H1 (cell line): ENCODE measurements around the gene CPNE4. TPM values are rescaled to one million over a fixed set of nuclear protein-coding genes. Genes with fewer than 3 reads are reported as not detected.

Experiments used
- CTCF ChIA-PET: fragments of 300-600 bp; sonication (Branson Sonifier 250); formaldehyde crosslinking; loops from one replicate; lab custom pipeline; 2021; ENCODE audit not compliant: partially characterized antibody; lab: Charles Lee
- POLR2A ChIA-PET: fragments of 300-600 bp; sonication (Branson Sonifier 250); formaldehyde crosslinking; loops from one replicate; lab custom pipeline; 2021; ENCODE audit warnings: inconsistent platforms; ENCODE audit not compliant: partially characterized antibody; lab: Charles Lee
- DNase-seq, 2 experiments: peaks; one replicate each; pipeline versions ENCODE4 v3.0.0 to v3.0.0-alpha.2; 2010 to 2022; ENCODE audit warnings: low spot score in 2 of 2, low read depth in 1 of 2, mixed read lengths in 1 of 2
- FAIRE-seq: peaks from 2 replicates; lab custom pipeline; 2011; peaks lifted over from hg19 to GRCh38; lab: Jason Lieb, UNC
- H2AFZ ChIP-seq: 2 replicates; pipeline ENCODE4 v1.8.1; 2012; ENCODE audit warnings: low read length, inconsistent platforms
- H2AK5ac ChIP-seq: 2 replicates; pipeline ENCODE4 v1.6.1; 2013; ENCODE audit warnings: low read depth, low read length
- H2BK120ac ChIP-seq: replicated peaks from 2 replicates; pipeline ENCODE3; 2013; ENCODE audit warnings: low read depth, low read length, inconsistent platforms
- H2BK12ac ChIP-seq: 2 replicates; pipeline ENCODE4 v1.6.1; 2013; ENCODE audit warnings: low read depth, low read length
- H2BK15ac ChIP-seq: 2 replicates; pipeline ENCODE4 v1.6.1; 2013; ENCODE audit warnings: low read length
- H2BK20ac ChIP-seq: 2 replicates; pipeline ENCODE4 v1.6.1; 2013; ENCODE audit warnings: low read length
- H2BK5ac ChIP-seq: 2 replicates; pipeline ENCODE4 v1.6.1; 2013; ENCODE audit warnings: low read depth, low read length
- H3K14ac ChIP-seq: 2 replicates; pipeline ENCODE4 v1.6.1; 2013; ENCODE audit warnings: inconsistent platforms; ENCODE audit not compliant: insufficient read length
- H3K18ac ChIP-seq: 2 replicates; pipeline ENCODE4 v1.6.1; 2013; ENCODE audit warnings: low read length; ENCODE audit errors: extremely low read depth
- H3K23ac ChIP-seq: 2 replicates; pipeline ENCODE4 v1.6.1; 2013; ENCODE audit warnings: inconsistent platforms; ENCODE audit not compliant: insufficient read length
- H3K23me2 ChIP-seq: 2 replicates; pipeline ENCODE4 v1.6.1; 2013; ENCODE audit warnings: low read depth, low read length
- H3K27ac ChIP-seq: 2 replicates; pipeline ENCODE4 v1.6.1; 2011; ENCODE audit warnings: low read depth, low read length, inconsistent platforms
- H3K27me3 ChIP-seq, 4 experiments: replicated peaks in 1 of 4; 1 replicate in 1 of 4; 2 replicates in 3 of 4; pipeline versions ENCODE4 v1.6.1 to v1.8.1; 2011 to 2013; ENCODE audit warnings: low read length in 3 of 4, mild to moderate bottlenecking in 3 of 4, inconsistent platforms in 2 of 4, mixed read lengths in 2 of 4, moderate library complexity in 1 of 4; ENCODE audit not compliant: control insufficient read depth in 3 of 4, insufficient read depth in 3 of 4; ENCODE audit errors: extremely low read depth in 1 of 4
- H3K36me3 ChIP-seq, 4 experiments: 2 replicates each; pipeline versions ENCODE4 v1.6.1 to v1.8.1; 2011 to 2013; ENCODE audit warnings: mild to moderate bottlenecking in 4 of 4, low read length in 3 of 4, moderate library complexity in 2 of 4, control low read depth in 1 of 4, inconsistent platforms in 1 of 4; ENCODE audit not compliant: insufficient read depth in 4 of 4, control insufficient read depth in 2 of 4
- H3K4ac ChIP-seq: replicated peaks from 2 replicates; pipeline ENCODE3; 2013; ENCODE audit warnings: low read length, low read depth, mixed read lengths, inconsistent platforms; ENCODE audit not compliant: insufficient read length
- H3K4me1 ChIP-seq, 4 experiments: replicated peaks in 1 of 4; 1 replicate in 1 of 4; 2 replicates in 3 of 4; pipeline versions ENCODE4 v1.6.1 to v1.8.1; 2011 to 2013; ENCODE audit warnings: low read length in 3 of 4, inconsistent platforms in 2 of 4, mixed read lengths in 1 of 4; ENCODE audit not compliant: insufficient read depth in 4 of 4, control insufficient read depth in 3 of 4
- H3K4me2 ChIP-seq, 2 experiments: 2 replicates each; pipeline versions ENCODE4 v1.6.1 to v1.8.1; 2011 to 2013; ENCODE audit warnings: low read depth in 2 of 2, low read length in 2 of 2, control low read depth in 1 of 2, inconsistent platforms in 1 of 2, mild to moderate bottlenecking in 1 of 2; ENCODE audit not compliant: insufficient read depth in 1 of 2
- H3K4me3 ChIP-seq, 4 experiments: fragments of 200-600, 300-600 bp in 1 of 4; sonication (generic), shearing (Covaris generic), sonication (Bioruptor Twin) in 1 of 4; 2 replicates each; pipeline versions ENCODE4 v1.5.1 to v1.8.1; 2011 to 2016; ENCODE audit warnings: low read length in 4 of 4, low read depth in 3 of 4, control low read depth in 2 of 4, inconsistent platforms in 2 of 4, mild to moderate bottlenecking in 2 of 4, mixed read lengths in 1 of 4, moderate library complexity in 1 of 4; ENCODE audit not compliant: insufficient read depth in 2 of 4; ENCODE audit errors: extremely low read depth in 1 of 4
- H3K56ac ChIP-seq: replicated peaks from 2 replicates; pipeline ENCODE3; 2013; ENCODE audit warnings: low read depth, mild to moderate bottlenecking, mixed read lengths, low read length, inconsistent platforms; ENCODE audit not compliant: insufficient read length
- H3K79me1 ChIP-seq: 2 replicates; pipeline ENCODE4 v1.6.1; 2013; ENCODE audit warnings: low read depth, low read length, control low read depth
- H3K79me2 ChIP-seq, 2 experiments: 2 replicates each; pipeline versions ENCODE4 v1.6.1 to v1.8.1; 2012 to 2013; ENCODE audit warnings: low read length in 2 of 2, mild to moderate bottlenecking in 2 of 2, inconsistent platforms in 1 of 2; ENCODE audit not compliant: insufficient read depth in 2 of 2, control insufficient read depth in 1 of 2
- H3K9ac ChIP-seq, 4 experiments: replicated peaks in 1 of 4; 1 replicate in 1 of 4; 2 replicates in 3 of 4; pipeline versions ENCODE4 v1.6.1 to v1.8.1; 2011 to 2013; ENCODE audit warnings: low read depth in 3 of 4, low read length in 3 of 4, control low read depth in 2 of 4, mild to moderate bottlenecking in 2 of 4, moderate library complexity in 2 of 4, inconsistent platforms in 1 of 4; ENCODE audit errors: extremely low read depth in 1 of 4
- H3K9me3 ChIP-seq, 2 experiments: 2 replicates each; pipeline versions ENCODE4 v1.6.1 to v1.8.1; 2012 to 2013; ENCODE audit warnings: mild to moderate bottlenecking in 2 of 2, moderate library complexity in 2 of 2, control low read depth in 1 of 2, inconsistent platforms in 1 of 2, low read depth in 1 of 2, low read length in 1 of 2, mixed read lengths in 1 of 2; ENCODE audit not compliant: insufficient read depth in 2 of 2
- H4K20me1 ChIP-seq, 2 experiments: replicated peaks in 1 of 2; 2 replicates each; pipeline versions ENCODE3 to v1.8.1; 2011 to 2013; ENCODE audit warnings: inconsistent platforms in 2 of 2, low read length in 2 of 2, mild to moderate bottlenecking in 1 of 2; ENCODE audit not compliant: insufficient read depth in 2 of 2, control insufficient read depth in 1 of 2
- H4K5ac ChIP-seq: 2 replicates; pipeline ENCODE4 v1.6.1; 2013; ENCODE audit warnings: low read length, low read depth, mixed read lengths, inconsistent platforms; ENCODE audit not compliant: insufficient read length
- H4K8ac ChIP-seq: 2 replicates; pipeline ENCODE4 v1.8.0; 2013; ENCODE audit warnings: mild to moderate bottlenecking, moderate library complexity, low read length, inconsistent platforms; ENCODE audit not compliant: insufficient read depth; ENCODE audit errors: extremely low read depth
- H4K91ac ChIP-seq: replicated peaks from 2 replicates; pipeline ENCODE3; 2013; ENCODE audit warnings: low read length, mixed read lengths, inconsistent platforms; ENCODE audit not compliant: insufficient read length
- ATF3 ChIP-seq: IDR thresholded peaks from 2 replicates; pipeline ENCODE4 v1.6.1; 2011; ENCODE audit warnings: low read depth, mild to moderate bottlenecking, low read length; ENCODE audit not compliant: insufficient read depth
- BACH1 ChIP-seq: IDR thresholded peaks from 2 replicates; pipeline ENCODE4 v1.6.1; 2012; ENCODE audit warnings: low read length, improper control_type of control experiment
- E2F6 ChIP-seq: IDR thresholded peaks from 2 replicates; pipeline ENCODE4 v1.6.1; 2012; ENCODE audit warnings: inconsistent platforms
- FOSL1 ChIP-seq: IDR thresholded peaks from 2 replicates; pipeline ENCODE4 v1.6.1; 2011; ENCODE audit warnings: mild to moderate bottlenecking, low read depth, low read length, moderate library complexity; ENCODE audit not compliant: insufficient read depth
- GABPA ChIP-seq: IDR thresholded peaks from 2 replicates; pipeline ENCODE4 v1.6.1; 2011; ENCODE audit warnings: mild to moderate bottlenecking, low read length, moderate library complexity, borderline replicate concordance; ENCODE audit not compliant: insufficient read depth
- JUND ChIP-seq: IDR thresholded peaks from 2 replicates; pipeline ENCODE4 v1.6.1; 2011; ENCODE audit warnings: mild to moderate bottlenecking, improper control_type of control experiment, low read length
- KDM1A ChIP-seq: fragments of 200-600, 300-600 bp; sonication (generic); IDR thresholded peaks from 2 replicates; pipeline ENCODE4 v1.7.1; 2016; ENCODE audit warnings: mild to moderate bottlenecking, low read length, borderline replicate concordance
- KDM4A ChIP-seq: IDR thresholded peaks from one replicate; pipeline ENCODE4 v1.7.1; 2012; ENCODE audit warnings: low read depth, mild to moderate bottlenecking, moderate library complexity, low read length, inconsistent platforms; ENCODE audit not compliant: severe bottlenecking
- RFX5 ChIP-seq: IDR thresholded peaks from 2 replicates; pipeline ENCODE4 v1.6.1; 2011; ENCODE audit warnings: low read depth, low read length, improper control_type of control experiment, borderline replicate concordance
- RNF2 ChIP-seq: fragments of 200-900, 300-1000 bp; sonication (generic); IDR thresholded peaks from 2 replicates; pipeline ENCODE4 v1.7.1; 2016; ENCODE audit warnings: borderline replicate concordance, low read depth, mild to moderate bottlenecking, antibody characterized with exemption, low read length; ENCODE audit not compliant: poor library complexity, severe bottlenecking; ENCODE audit errors: missing control alignments
- SIX5 ChIP-seq: IDR thresholded peaks from 2 replicates; pipeline ENCODE4 v1.6.1; 2011; ENCODE audit warnings: mild to moderate bottlenecking, low read depth, low read length
- SP2 ChIP-seq: IDR thresholded peaks from 2 replicates; pipeline ENCODE4 v1.6.1; 2012; ENCODE audit warnings: mild to moderate bottlenecking, low read length, inconsistent platforms
- SP4 ChIP-seq: IDR thresholded peaks from 2 replicates; pipeline ENCODE4 v1.6.1; 2012; ENCODE audit warnings: low read length, inconsistent platforms
- ZNF274 ChIP-seq: IDR thresholded peaks from 2 replicates; pipeline ENCODE4 v1.7.0; 2012; ENCODE audit warnings: low read length, borderline replicate concordance; ENCODE audit errors: extremely low read depth
- WGBS, 2 experiments: shearing (Covaris generic) in 1 of 2; methylation state at CpG; one replicate each; pipeline versions ENCODE4 v1.1.6 to v1.1.7; 2013 to 2015; ENCODE audit warnings: low lambda C conversion rate in 2 of 2, mixed read lengths in 2 of 2, inconsistent platforms in 1 of 2, low coverage in 1 of 2, missing lambda C conversion rate in 1 of 2; ENCODE audit not compliant: insufficient replicate concordance in 2 of 2, insufficient coverage in 1 of 2, insufficient read length in 1 of 2; ENCODE audit errors: extremely low coverage in 1 of 2, missing lambda C conversion rate in 1 of 2; 5-methylcytosine and 5-hydroxymethylcytosine counted together
- polyA plus RNA-seq, 7 experiments: library from polyadenylated mRNA; depleted of rRNA in 3 of 7; stranded (reverse) in 5 of 7; unstranded in 2 of 7; fragments of >200 nt in 5 of 7; fragments of 200-250 nt in 2 of 7; gene quantifications; 1 replicate in 5 of 7; 2 replicates in 1 of 7; 4 replicates in 1 of 7; pipeline versions ENCODE4 v1.2.1 to v1.2.3, GENCODE V29; 2011 to 2013; ENCODE audit warnings: missing spikeins in 2 of 7, mixed read lengths in 2 of 7
- total RNA-seq: library from RNA; stranded (reverse); fragmentation: NEBNext Ultra II Directional; extraction: Animal tissue kit (Norgen Biotek cat#: 25700); gene quantifications from 2 replicates; pipeline ENCODE4 v1.2.1, GENCODE V29; 2021

The CPNE4 gene
- total and polyA plus RNA-seq, 2 of the 8 experiments (the other 6 are each of a cell fraction or from before 2014, with no cell fraction given) = 0.82 to 3.8 TPM

GRCh38 chr3:131948806-131949205, 86.0 kb downstream of the CPNE4 start:
- Histone ChIP-seq H2BK12ac (no peak overlapping the region), H2AK5ac (no peak overlapping the region), H3K9ac (no peak overlapping the region), H4K20me1 (no peaks in the 10 kb centered on the region), H3K14ac (no peak overlapping the region), H2BK15ac (no peak overlapping the region), H2BK20ac (no peak overlapping the region), H3K79me1 (no peaks in the 10 kb centered on the region), H4K5ac (no peak overlapping the region), H3K79me2 (no peaks in the 10 kb centered on the region), H4K91ac (no peak overlapping the region), H3K4ac (no peak overlapping the region), H3K4me2 (no peak overlapping the region), H4K8ac (no peak overlapping the region), H3K27ac (no peak overlapping the region), H3K4me3 (no peak overlapping the region), H3K4me1 (no peaks in the 10 kb centered on the region), H3K27me3 (no peaks in the 10 kb centered on the region), H3K23ac (no peak overlapping the region), H3K23me2 (no peaks in the 10 kb centered on the region), H2BK5ac (no peak overlapping the region), H2BK120ac (no peak overlapping the region), H3K18ac (no peak overlapping the region), H2AFZ (no peak overlapping the region), H3K36me3 (no peaks in the 10 kb centered on the region), H3K9me3 (peaks cover 0 to 3% of the 10 kb centered on the region in 2 experiments; a peak in 1 of 4 replicates), H3K56ac (no peak overlapping the region)
- ChIA-PET CTCF (no interaction called here), POLR2A (no interaction called here)
- FAIRE-seq (no peak), DNase-seq (no peak)
- 73% methylated on average over 1 of the region's 1 CpG; no CpG with 5 or more reads in 1 of the 2 experiments for WGBS, 2 experiments
- TF ChIP-seq SP4 (no peak), E2F6 (no peak), BACH1 (no peak), RFX5 (no peak), GABPA (no peak), FOSL1 (no peak), SIX5 (no peak), SP2 (no peak), ATF3 (no peak), JUND (no peak), KDM1A (no peak), ZNF274 (no peak), KDM4A (no peak), RNF2 (no peak)
